ENCODE data around the gene AURKA.

GRCh38 chr20:56428410-56428809, 36.4 kb upstream of the AURKA start:
- TF ChIP-seq EZH2 (IDR thresholded peaks at IDR 0.05; ENCODE audit: borderline replicate concordance, low read length) (no peak), CTCF (IDR thresholded peaks at IDR 0.05; ENCODE audit: low read length) (no peak)

All from OCI-LY1 (cell line).